HuH-7.5 (cell line): ENCODE data around the gene NINJ2.
A peak's percentile ranks its signal among the peaks of the same experiment; 100 is the strongest.

Experiments
- DNase-seq: peaks from one replicate; pipeline ENCODE4 v3.0.0; 2011; ENCODE audit warnings: low spot score

Gene NINJ2

DNA sequence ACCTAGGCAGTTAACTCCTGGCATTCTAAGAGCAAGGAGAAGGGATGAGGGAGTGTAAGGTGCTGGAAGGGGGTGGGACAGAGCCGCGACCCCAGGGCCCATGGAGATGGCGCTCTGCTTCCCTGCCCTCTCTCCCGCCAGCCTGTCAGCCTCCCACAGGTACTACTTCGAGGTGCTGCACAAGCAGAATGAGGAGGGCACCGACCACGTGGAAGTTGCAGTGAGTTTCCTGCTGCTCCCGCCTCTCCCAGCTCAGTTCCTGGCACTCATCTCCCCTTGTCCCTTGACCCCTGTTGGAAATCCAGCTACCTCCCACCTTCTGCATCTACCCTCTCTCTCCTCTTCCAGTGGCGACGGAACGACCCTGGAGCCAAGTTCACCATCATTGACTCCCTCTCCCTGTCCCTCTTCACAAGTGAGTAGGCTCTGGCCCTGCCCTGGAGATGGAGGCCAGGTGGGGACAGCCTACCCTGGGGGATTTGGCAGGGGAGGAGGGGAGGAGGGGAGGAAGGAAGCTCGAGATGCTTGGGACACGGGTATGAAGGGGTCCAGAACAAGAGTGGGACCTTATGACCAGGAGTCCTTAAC lies 115.3 kb downstream of the NINJ2 start:
- no peak for DNase-seq

DNA sequence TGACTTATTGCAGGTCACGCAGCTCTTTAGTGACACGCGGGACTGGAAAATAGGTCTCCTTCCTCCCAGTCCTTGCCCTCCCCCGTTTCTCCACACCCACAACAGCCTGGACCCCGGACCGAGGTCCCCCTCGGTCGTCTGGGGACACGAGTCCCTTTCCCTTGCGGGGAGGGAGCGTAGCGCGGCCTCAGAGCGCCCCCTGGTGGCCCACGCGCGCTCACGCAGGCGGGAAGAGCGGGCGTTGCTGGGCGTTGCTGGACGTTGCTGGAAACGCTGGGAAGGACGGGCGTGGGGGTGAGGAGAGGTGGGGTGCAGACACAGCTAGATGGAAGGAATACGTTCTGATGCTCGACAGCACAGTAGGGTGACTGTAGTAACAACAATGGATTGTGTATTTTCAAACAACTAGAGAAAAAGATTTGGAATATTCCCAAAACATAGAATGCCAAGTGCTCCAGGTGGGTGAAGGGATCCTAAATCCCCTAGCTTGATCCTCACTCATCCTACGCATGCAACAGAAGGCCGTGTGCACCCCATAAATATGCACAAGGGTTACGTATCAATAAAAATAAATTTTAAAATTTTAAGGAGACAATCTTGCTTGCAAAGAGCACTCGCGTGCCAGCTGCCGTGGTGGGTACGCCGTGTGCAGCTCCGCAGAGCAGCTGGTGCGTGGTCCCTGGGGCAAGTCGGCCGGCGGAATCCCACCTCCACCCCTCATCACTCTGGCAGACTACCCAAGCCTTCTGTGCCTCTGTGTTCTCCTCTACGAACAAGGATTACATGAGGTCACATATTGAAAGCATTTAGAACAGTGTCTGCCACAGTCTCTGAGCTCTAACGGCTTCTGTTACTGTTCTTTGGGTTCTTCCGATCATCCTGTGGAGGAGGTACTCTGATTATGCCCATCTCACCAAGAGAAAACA lies 116.1 kb downstream of the NINJ2 start:
- DNase-seq = peak; percentile 92

DNA sequence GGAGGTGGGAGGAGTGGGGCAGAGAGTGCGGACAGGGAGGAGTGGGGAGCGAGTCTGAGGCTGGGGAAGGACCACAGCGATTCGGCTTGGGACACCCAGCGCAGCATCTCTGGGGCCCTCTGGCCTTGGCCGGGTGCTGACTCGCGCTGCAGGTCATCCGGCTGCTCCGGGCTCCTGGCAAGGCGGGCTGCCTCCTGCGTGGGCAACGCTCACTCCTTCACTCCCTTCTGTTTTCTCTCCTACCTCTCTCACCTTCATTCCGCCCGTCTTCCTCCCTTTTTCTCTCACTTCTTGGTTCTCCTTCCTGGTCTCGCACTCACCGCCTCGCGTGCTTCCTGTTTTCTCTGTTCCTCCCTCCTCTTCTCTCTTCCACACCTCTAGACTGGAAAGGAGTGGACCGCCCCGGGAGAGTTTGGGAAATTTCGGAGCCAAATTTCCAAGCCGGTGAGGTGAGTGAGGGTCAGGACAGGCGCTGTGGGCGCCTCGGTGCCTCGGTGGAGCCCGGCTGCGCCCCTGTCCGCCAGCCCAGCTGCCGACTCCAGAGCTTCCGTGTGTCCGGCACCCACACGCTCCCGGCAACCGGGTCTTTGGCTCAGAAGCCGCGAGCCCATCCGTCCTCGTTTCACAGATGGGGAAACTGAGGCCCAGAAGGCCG lies 116.9 kb downstream of the NINJ2 start:
- no peak for DNase-seq

DNA sequence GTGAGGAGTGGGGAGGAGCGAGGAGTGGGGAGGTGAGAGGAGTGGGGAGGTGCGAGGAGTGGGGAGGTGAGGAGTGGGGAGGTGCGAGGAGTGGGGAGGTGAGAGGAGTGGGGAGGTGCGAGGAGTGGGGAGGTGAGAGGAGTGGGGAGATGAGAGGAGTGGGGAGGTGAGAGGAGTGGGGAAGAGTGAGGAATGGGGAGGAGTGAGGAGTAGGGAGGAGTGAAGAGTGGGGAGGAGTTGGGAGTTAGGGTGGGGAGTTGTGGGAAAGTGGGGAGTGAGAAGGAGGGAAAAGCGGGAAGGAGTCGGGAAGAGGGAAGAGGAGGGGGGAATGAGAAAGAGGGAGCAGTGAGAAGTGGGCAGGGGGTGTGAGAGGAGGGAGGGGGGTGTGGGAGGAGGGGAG lies 117.4 kb downstream of the NINJ2 start:
- DNase-seq = no peak

DNA sequence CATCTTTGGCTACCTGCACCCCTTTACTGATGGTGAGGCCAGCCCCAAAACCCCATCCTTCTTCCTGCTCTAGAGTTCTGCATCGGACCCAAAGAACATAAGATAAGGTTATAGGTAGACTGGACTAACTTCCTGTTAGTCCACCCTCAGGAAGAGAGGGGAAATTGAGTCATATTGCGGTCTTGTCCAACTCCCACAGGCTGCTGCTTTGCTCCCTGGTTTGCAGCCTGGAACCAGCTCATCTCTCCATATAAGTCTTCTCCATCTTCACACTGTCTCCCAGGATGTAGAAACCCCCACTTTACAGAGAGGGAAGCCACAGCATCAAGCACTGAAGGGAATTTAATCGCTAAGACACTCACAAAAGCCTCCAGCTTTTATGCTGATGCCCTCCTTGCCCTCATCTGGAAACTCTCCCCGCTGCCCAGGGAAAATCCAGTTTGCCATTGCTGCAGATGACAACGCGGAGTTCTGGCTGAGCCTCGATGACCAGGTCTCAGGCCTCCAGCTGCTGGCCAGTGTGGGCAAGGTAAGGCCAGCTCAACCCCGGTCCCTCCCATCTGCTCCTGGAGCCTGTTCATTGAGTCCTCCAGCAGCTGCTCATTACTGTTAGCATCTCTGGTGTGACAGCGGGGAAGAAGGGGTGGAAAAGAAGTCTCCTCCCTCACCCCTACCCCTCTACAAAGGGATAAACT lies 118.2 kb downstream of the NINJ2 start:
- DNase-seq = no peak

DNA sequence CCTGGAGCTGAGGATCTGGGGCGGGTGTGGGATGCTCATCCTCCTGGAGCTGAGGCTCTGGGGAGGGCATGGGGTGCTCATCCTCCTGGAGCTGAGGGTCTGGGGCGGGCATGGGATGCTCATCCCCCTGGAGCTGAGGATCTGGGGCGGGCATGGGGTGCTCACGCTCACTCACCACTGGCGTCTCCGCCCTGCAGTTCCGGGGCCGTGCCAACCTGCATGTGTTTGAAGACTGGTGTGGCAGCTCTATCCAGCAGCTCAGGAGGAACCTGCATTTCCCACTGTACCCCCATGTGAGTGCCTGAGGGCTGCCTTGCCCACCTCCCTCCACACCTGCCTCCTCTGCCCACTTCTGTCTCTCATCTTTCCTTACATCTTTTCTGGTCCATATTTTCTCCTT lies 119.1 kb downstream of the NINJ2 start:
- no peak for DNase-seq

DNA sequence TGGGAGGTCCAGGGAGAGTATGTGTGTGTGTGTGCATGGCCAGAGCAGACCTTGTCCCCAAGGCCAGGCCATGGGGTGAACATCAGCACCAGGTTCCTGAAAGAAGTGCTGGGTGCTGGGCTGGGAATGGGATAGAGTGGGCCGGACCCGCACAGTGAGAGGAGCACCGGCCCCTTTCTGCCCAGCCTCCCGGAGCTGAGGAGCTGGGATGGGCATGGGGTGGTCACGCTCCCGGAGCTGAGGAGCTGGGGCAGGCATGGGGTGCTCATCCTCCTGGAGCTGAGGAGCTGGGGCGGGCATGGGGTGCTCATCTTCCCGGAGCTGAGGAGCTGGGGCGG lies 120.2 kb downstream of the NINJ2 start:
- no peak for DNase-seq

DNA sequence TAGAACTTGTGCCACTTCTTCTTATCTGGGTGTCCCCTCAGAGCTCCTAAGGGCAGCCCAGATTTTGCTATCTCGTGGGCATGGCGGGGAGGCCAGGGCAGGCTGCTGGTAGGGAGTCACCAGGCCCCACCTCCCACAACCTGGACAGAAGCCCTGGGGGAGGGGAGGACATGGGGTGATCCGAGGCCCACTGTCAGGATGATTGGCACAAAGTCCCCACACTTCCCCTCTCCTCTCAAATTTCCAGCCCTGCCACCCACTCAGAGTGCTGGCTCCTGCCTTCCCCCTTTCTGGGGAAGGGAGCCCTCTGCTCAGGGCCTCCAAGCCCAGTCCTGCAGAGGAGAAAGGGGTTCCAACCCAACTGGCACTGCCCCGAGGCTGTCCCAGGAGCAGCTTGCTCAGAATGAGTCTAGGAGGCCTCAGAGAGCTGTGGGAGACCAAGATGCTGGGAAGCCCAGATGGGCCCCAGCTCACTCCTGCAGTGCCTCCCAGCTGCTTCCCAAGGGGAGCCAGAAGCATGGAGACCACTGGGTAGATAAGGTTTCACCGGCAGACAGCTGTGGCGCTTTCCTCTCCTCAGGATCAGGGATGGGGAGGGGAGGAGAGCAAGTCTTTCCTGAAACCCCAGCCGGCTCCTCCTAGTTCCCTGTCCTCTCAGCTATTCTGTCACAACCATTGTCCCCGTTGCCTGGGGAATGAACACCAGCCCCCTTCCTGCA lies 120.7 kb downstream of the NINJ2 start:
- DNase-seq = no peak

DNA sequence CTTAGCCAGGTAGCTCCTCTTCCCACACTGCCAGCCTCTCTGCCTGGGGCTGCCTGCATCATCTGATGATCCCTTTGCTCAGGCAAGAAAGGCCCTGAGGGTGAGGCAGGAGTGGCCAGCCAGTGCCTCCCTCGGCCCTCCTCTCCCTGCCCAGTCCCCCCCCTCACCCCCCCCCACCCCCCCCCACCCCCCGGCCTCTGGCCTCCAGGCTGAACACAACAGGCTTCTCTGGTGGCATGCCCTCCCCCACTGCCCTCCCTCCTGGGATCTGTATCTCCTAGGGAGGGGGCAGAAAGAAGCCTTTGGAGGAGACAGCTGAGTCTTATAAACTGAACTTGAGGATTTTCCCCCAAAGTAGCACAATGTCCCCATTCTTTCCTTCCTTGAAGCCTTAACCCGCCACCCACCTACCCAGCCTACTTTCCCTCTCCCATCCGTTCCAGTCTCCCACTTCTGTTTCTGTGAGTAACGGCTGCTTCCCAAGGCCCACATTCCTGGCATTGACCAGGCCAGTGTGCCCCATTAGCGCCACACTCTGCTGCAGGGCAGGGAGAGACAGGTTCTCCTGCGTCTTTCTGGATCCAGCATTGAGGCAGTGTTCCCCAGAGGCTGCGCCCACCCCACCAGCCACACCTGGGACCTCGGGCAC lies 121.4 kb downstream of the NINJ2 start:
- no peak for DNase-seq

DNA sequence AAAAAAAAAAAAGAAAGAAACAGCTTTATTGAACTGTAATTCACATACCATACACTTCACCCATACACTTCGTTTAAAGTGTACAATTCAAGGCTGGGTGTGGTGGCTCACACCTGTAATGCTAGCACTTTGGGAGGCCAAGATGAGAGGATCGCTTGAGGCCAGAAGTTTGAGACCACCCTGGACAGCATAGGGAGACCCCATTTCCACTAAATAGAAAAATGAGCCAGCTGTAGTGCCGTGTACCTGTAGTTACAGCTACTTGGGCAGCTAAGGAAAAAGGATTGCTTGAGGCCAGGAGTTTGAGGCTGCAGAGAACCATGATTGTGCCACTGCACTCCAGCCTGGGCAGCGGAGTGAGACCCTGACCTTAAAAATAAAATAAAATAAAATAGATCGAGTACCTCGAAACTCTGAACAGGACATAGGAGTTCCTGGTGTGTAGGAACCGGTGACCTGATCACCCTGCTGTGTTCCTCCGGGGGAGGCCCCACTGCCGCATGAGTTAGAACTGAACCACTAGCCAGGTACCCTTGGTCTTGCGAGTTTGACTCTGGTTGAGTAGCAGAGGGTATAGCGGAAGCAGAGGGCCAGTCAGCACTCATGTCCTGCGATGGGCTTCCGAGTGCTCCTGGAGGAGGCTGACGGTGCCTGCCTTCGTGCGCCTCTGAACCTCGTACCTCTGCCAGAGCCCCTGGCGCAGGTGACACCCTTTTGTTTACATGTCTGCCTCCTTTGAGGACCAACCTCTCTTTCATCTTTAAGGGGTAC lies 123.5 kb downstream of the NINJ2 start:
- no peak for DNase-seq

DNA sequence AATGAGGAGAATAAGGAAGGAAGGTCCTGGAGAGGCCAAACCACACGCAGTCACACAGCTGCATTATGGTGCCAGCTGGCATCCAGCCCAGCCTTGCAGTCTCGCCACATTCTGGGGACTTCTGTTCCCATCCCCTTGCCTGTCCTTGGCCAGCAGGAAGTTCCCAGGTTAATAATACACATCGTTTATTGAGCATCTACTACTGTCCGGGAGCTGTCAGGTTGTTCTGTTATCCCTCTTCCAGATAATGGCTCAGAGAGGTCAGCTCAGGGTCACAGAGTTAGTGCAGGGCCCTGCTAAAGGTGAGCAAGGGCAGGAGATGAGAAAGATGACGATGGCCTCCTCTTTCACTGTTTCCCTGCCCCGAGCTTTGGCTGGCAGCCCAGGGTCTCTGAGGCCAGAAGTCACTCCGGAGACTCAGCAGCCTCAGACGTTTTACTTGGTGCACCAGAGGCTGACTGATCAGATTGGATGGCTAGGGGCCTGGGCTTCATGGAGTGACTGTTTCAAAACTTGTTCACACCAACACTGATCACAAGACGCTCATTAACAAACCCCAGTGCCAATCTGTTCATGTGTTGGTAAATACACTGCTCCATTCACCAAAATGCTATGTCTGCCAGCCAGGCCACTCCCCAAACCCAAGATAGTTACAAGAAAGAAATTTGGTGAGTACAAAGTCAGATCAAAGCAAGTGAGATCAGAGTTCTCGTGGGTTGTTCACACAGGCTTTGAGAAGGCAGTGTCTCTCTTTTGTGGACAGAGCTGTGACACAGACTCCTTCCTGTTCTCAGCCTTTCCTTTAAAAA lies 124.3 kb downstream of the NINJ2 start:
- DNase-seq = peak; percentile 62

DNA sequence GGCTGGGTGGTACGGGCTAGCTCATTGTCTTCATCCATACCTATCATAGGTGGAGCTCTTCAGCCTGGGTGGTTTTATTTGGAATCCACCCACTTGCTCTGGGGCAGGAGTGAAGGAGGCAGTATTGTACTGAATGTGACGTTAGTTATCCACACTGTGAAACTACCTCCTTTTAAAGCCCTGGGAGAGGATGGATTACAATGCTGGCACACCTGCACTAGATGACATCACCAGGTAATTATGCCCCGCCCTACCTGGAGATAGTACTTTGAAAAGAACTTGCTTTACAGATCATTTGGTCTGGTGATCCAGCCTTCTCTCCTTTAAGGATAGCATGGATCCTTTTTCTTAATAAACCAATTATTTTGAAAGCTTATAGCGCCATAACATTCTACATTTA lies 125.5 kb downstream of the NINJ2 start:
- DNase-seq = no peak

DNA sequence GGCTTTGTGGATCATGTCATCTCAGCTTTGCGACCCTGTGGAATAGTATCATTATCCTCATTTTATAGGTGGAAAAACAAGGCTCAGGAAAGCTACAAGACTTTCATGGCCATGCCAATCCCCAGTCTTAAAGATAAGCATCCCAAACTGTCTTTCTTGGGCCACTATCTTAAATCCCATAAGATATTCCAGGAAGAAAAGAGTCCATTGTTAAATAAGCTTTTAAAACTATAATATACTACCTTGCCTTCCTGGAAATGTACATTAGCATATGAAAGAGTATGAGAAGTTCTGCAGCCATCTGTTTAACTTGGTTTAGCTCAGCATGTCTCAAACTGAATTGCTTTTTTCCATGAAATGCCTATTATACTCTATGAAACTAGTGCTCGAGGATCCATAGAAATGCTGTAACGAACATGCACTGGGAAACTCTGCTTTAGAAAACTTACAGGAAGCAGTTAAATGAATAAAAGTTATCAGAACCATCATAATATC lies 126.4 kb downstream of the NINJ2 start:
- DNase-seq = no peak

DNA sequence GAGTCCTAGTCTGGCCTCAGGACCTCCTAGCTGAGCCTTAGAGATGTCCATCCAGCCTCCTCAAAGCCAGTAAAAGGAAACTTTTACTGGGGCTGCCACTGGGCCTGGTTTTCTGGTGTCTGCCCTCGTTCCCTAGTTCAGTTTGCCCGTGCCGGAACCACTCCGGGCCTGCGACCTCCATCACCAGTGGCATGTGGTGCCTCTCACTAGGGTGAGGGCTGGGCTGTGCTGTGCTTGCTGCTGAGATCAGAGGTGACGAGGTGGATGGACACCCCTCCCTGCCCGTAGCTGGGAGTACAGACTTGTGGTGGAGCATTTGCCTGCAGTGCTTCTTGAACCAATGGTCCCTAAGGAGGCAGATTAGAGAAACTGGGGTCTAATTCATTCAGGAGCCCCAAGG lies 127.8 kb downstream of the NINJ2 start:
- no peak for DNase-seq

DNA sequence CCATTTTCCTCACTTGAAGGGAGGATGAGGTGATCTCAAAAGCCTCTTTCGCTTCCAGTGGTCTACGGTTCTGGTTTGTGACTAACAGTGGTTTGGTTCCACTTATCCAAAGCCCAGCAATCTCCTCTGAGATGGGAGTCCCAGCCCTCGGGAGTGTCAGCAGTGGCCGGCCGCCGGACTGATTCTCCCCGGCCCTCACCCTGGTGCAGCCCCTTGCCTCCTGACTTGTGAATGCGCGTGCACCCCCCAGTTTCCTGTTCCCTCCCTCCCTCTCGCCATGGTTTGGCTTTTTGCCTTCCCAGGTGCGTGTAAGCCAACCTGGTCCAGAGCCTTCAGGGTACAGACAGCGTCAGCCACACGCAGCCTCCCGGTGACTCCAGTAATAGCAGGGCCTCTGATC lies 129.0 kb downstream of the NINJ2 start:
- no peak for DNase-seq

DNA sequence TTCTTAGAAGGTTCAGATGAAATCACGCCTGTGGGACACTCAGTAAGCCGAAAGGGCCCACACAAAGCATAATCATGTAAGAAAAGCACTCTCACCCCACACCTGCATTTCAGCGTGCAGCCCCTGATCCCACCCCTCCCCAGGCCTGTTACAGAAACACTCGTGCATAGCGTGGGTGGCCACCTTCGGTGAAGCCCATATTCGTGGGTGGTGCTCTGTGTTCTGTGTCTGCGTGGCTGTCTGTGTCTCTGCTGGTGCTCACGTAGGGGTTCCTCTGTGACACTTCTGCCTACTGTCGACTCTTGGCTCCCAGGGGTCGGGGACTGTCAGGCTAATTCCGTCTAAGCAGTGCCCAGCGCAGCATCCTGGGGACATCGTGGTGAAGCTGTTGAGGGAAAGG lies 129.5 kb downstream of the NINJ2 start:
- DNase-seq = no peak

DNA sequence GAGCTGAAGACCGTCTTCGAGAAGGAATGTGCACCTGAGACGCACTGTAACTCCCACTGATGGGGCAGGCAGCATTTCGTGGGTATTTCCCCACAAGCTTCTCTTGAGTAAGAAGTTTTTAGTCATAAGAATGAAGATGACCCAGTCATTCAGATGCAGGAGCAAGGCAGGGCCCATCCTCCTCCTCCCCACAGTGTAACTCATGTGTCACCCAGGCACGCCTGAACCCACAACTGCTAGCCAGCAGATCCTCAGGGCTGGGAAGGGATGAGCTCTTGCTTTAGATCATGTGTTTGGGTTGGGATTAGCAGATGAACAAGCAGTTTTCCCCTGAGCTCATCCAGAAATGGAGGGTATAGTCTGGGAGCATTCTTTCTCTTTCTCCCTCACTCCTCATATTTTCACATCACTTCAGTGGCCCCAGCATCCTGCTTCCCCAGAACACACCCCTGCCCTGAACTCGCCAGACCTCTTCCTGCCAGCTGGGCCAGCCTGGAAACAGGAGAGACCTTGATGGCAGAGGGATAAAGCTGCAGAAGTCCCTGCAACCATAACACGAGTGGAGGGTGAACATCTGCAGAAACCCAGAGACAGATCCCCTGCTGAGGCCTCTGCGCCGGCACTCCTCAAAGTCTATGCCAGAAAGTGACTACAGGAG lies 130.2 kb downstream of the NINJ2 start:
- no peak for DNase-seq

DNA sequence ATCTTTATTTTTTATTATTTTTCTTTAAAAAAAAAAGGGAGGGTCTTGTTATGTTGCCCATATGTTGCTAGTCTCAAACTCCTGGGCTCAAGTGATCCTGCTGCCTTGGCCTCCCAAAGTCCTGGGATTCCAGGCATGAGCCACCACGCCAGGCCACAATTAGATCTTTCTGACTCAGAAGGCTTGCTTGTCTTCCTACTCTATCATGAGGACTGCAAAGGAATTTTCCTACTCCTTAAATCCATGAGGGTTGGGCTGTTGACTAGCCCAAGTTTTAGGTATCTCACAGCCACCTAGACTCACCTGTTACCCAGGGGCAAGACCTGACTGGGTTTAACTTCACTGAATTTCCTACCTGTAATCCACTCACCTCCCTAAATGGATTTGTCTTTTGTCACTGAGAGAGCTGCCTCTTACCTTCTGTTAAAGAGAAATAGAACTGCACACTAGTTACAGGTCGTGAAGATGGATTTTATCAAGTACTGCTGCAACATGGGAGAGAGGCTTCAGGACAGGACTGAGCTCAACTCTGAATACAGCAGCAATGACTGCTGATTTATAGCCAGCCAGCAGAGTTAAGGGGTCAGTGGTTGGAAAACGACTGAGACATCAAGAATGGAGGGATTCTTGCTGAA lies 131.2 kb downstream of the NINJ2 start:
- no peak for DNase-seq

DNA sequence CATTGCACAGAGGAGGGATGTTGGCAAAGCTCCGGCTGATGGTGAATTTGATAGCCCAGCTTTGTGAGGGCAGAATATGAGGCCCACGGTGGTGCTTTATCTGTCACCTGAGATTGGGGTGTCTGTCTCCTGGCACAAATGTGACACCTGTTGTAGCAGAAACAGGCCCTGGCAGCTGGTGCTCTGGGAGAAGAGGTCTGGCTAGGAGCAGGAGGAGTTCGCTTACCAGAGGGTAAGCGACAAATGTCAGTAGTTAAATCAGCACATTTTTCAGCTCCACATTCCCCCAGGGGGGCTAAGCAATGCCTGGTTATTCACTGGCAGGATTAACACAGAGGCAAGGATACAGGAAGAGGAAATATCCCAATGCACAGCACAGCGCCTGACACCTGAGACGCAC lies 132.4 kb downstream of the NINJ2 start:
- no peak for DNase-seq
